KMS-11 (cell line): Measurements from ENCODE around the gene CCDC85A.

Source experiments
- H2AFZ ChIP-seq: fragments of 200-600 bp; sonication (generic); 2 replicates; pipeline ENCODE4 v1.6.1; 2016; ENCODE audit warnings: antibody characterized with exemption, mixed run types, low read depth
- H3K27ac ChIP-seq: fragments of 200-600 bp; sonication (generic); 2 replicates; pipeline ENCODE4 v1.6.1; 2016; ENCODE audit warnings: mild to moderate bottlenecking, mixed run types
- H3K27me3 ChIP-seq: fragments of 200-600 bp; sonication (generic); 2 replicates; pipeline ENCODE4 v1.6.1; 2017; ENCODE audit warnings: mild to moderate bottlenecking, low read depth, mixed run types, moderate library complexity; ENCODE audit not compliant: insufficient read depth
- H3K36me3 ChIP-seq: fragments of 200-600 bp; sonication (generic); 2 replicates; pipeline ENCODE4 v1.6.1; 2017; ENCODE audit warnings: mild to moderate bottlenecking, mixed run types; ENCODE audit not compliant: insufficient read depth
- H3K4me1 ChIP-seq: fragments of 200-600 bp; sonication (generic); 2 replicates; pipeline ENCODE4 v1.6.1; 2016; ENCODE audit warnings: mild to moderate bottlenecking, low read depth, mixed run types; ENCODE audit not compliant: poor library complexity, severe bottlenecking
- H3K4me2 ChIP-seq: fragments of 200-600 bp; sonication (generic); 2 replicates; pipeline ENCODE4 v1.7.0; 2016; ENCODE audit warnings: mild to moderate bottlenecking, mixed run types
- H3K4me3 ChIP-seq: fragments of 200-600 bp; sonication (generic); IDR thresholded peaks from 2 replicates; pipeline ENCODE4 v1.6.1; 2017; ENCODE audit warnings: low read depth, low read length, mixed read lengths; ENCODE audit not compliant: insufficient read depth
- H3K79me2 ChIP-seq: fragments of 200-600 bp; sonication (generic); 2 replicates; pipeline ENCODE4 v1.6.1; 2016; ENCODE audit warnings: low read depth, mixed run types; ENCODE audit not compliant: insufficient read depth
- H3K9ac ChIP-seq: fragments of 200-600 bp; sonication (generic); 2 replicates; pipeline ENCODE4 v1.6.1; 2016; ENCODE audit warnings: mild to moderate bottlenecking, mixed run types
- H4K20me1 ChIP-seq: fragments of 200-600 bp; sonication (generic); 2 replicates; pipeline ENCODE4 v1.6.1; 2016; ENCODE audit warnings: mild to moderate bottlenecking, mixed run types; ENCODE audit not compliant: insufficient read depth
- CTCF ChIP-seq: fragments of 200-600 bp; sonication (generic); conservative IDR thresholded peaks from 2 replicates; pipeline ENCODE4 v1.6.1; 2017; ENCODE audit warnings: low read depth, mild to moderate bottlenecking, antibody characterized with exemption, low read length, moderate library complexity, mixed read lengths

CCDC85A gene

GRCh38 chr2:56326346-56326741 is 142.6 kb downstream of the CCDC85A start:
- no peaks in the 10 kb centered on the region for H3K79me2 ChIP-seq
- H3K36me3 ChIP-seq = no peaks in the 10 kb centered on the region
- TF ChIP-seq CTCF = no peak
- no peaks in the 10 kb centered on the region for H4K20me1 ChIP-seq
- H3K27me3 ChIP-seq = no peaks in the 10 kb centered on the region
- no peak overlapping the region for H3K9ac ChIP-seq
- H3K4me1 ChIP-seq = peaks cover 27% of the 10 kb centered on the region
- H3K4me3 ChIP-seq = no peak overlapping the region
- H3K4me2 ChIP-seq = peak overlapping the region; percentile 40; the same call in 1 of the 2 replicates
- H2AFZ ChIP-seq = peak overlapping the region; percentile 29; the same call in 1 of the 2 replicates
- peak overlapping the region; percentile 34; the same call in 1 of the 2 replicates for H3K27ac ChIP-seq

DNA sequence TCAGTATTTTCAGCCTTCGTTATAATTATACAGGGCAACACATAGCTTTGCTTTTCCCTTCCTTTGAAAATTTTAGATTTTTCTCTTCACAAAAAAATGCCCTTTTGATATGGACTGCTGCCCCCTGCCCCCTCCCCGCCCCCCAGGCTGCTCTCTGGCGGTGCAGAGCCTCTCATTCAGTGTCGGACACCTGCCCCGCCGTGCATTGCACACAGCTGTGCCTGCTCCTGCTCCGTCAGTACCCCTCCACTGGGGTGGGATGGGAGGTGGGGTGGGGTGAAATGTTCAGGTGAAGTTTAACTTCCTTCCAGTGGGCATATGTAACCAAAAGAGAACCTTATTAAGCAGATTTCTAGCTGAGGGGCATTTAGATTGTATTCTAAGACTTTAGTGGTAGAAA is 148.0 kb downstream of the CCDC85A start:
- no peak for TF ChIP-seq CTCF
- Histone ChIP-seq H3K4me3 (no peak overlapping the region), H3K4me1 (peaks cover 6% of the 10 kb centered on the region), H3K27me3 (no peaks in the 10 kb centered on the region), H3K4me2 (no peak overlapping the region), H3K27ac (no peak overlapping the region), H3K36me3 (no peaks in the 10 kb centered on the region), H4K20me1 (no peaks in the 10 kb centered on the region), H3K79me2 (no peaks in the 10 kb centered on the region), H2AFZ (no peak overlapping the region), H3K9ac (no peak overlapping the region)

- Histone ChIP-seq H3K4me1 (no peaks in the 10 kb centered on the region), H3K9ac (no peak overlapping the region), H3K79me2 (no peaks in the 10 kb centered on the region), H4K20me1 (no peaks in the 10 kb centered on the region), H3K36me3 (no peaks in the 10 kb centered on the region), H3K4me3 (no peak overlapping the region), H3K27me3 (no peaks in the 10 kb centered on the region), H3K4me2 (no peak overlapping the region), H2AFZ (no peak overlapping the region), H3K27ac (no peak overlapping the region)
- no peak for TF ChIP-seq CTCF
Measured at GRCh38 chr2:56333812-56334485, 150.2 kb downstream of the CCDC85A start.

DNA sequence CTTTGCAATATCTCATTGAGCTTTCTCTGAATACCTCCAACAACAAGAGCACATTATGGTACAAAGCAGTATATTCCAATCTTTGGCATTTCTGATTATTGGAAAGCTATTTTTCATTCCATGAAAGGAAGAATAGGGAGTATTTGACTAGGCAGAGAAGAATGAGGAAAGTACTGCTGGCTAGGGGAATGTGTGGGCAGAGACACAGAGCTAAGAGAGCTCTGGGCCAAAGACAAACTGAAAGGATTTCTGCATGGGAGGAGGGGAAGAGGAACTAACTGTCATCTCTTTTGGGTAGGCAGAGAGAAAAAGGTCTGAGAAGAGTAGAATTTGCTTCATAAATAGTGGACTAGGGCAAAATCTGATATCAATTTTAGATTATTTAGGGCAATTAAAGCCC is 150.8 kb downstream of the CCDC85A start:
- no peaks in the 10 kb centered on the region for H4K20me1 ChIP-seq
- H3K4me2 ChIP-seq = no peak overlapping the region
- H3K79me2 ChIP-seq = no peaks in the 10 kb centered on the region
- H3K9ac ChIP-seq = no peak overlapping the region
- H3K36me3 ChIP-seq = no peaks in the 10 kb centered on the region
- no peaks in the 10 kb centered on the region for H3K27me3 ChIP-seq
- no peak overlapping the region for H3K4me3 ChIP-seq
- H3K4me1 ChIP-seq = no peaks in the 10 kb centered on the region
- no peak for TF ChIP-seq CTCF
- H3K27ac ChIP-seq = no peak overlapping the region
- H2AFZ ChIP-seq = no peak overlapping the region
